MM.1S (cell line): Measurements from ENCODE around the gene ARID3C.

Source experiments
- EZH2 ChIP-seq: fragments of 300-600 bp; sonication (generic); optimal IDR thresholded peaks from 2 replicates; pipeline ENCODE3; 2017; ENCODE audit warnings: low read depth, mild to moderate bottlenecking, antibody characterized with exemption, low read length, mixed read lengths
- EZH2phosphoT487 ChIP-seq: fragments of 300-600 bp; sonication (generic); IDR thresholded peaks from 2 replicates; pipeline ENCODE4 v1.6.1; 2018; ENCODE audit warnings: antibody characterized with exemption, low read length
- TF ChIP-seq, protein P1 (sequence below): fragments of 300-600 bp; sonication (generic); IDR thresholded peaks from 2 replicates; pipeline ENCODE4 v1.5.1; 2016; ENCODE audit warnings: antibody characterized with exemption, low read length, mixed read lengths

DNA sequence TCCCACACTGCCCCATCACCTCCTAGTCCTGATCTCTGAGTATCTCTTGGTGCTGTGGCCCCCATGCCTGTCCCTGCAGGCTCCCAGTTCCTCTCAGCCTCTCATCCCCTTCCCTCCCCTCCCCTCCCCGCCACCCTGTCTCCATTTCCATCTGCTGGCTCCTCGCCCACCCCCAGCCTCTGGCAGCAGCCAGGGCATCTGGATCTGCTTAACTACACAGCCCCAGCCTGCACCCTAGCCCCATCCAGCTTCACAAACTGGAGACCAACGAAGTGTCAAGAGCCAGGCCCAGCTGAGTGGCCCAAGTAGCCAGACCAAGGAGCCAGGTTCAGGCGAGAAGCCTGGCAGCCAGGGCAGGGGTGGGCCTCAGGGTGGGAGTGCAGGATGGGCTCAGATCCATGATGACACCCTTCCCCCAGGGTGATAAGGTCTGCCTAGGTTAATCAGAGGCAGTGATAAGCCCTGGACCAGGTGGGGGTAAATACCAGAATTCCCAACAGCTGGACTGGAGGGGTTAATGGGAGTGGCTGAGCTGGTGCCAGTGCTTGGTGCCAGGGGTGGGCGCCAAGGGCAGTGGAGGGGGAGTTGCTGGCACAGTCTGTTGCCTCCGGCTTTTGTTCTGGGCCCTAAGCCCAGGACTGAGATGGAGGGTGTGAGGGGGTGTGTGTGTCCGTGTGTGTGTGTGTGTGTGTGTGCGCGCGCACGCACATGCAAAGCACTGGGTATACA is 25.6 kb upstream of the ARID3C start:
- TF ChIP-seq, protein P1, sequence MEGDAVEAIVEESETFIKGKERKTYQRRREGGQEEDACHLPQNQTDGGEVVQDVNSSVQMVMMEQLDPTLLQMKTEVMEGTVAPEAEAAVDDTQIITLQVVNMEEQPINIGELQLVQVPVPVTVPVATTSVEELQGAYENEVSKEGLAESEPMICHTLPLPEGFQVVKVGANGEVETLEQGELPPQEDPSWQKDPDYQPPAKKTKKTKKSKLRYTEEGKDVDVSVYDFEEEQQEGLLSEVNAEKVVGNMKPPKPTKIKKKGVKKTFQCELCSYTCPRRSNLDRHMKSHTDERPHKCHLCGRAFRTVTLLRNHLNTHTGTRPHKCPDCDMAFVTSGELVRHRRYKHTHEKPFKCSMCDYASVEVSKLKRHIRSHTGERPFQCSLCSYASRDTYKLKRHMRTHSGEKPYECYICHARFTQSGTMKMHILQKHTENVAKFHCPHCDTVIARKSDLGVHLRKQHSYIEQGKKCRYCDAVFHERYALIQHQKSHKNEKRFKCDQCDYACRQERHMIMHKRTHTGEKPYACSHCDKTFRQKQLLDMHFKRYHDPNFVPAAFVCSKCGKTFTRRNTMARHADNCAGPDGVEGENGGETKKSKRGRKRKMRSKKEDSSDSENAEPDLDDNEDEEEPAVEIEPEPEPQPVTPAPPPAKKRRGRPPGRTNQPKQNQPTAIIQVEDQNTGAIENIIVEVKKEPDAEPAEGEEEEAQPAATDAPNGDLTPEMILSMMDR = no peak
- TF ChIP-seq EZH2 = no peak
- TF ChIP-seq EZH2phosphoT487 = no peak
